Globus pallidus (tissue), 1 donor: ENCODE measurements around the gene METTL21A.

ENCODE experiments used
- DNase-seq: peaks from one replicate; pipeline ENCODE4 v3.0.0-alpha.2; 2015; ENCODE audit warnings: low spot score

The METTL21A gene

GRCh38 chr2:207621501-207622039, 3.6 kb downstream of the METTL21A start:
- no peak for DNase-seq

GRCh38 chr2:207619764-207620203, 5.4 kb downstream of the METTL21A start:
- DNase-seq, result no peak

GRCh38 chr2:207617011-207617671, 8.1 kb downstream of the METTL21A start:
- DNase-seq, result no peak

- DNase-seq, result no peak
Observed at GRCh38 chr2:207616185-207616584, 9.0 kb downstream of the METTL21A start.

GRCh38 chr2:207614824-207615223, 10.4 kb downstream of the METTL21A start:
- no peak for DNase-seq

- no peak for DNase-seq
Observed at GRCh38 chr2:207612714-207613113, 12.5 kb downstream of the METTL21A start.

GRCh38 chr2:207606829-207607228, 18.4 kb downstream of the METTL21A start:
- DNase-seq, result no peak

GRCh38 chr2:207606399-207606798, 18.8 kb downstream of the METTL21A start:
- no peak for DNase-seq

- DNase-seq, result no peak
Observed at GRCh38 chr2:207603486-207603885, 21.7 kb downstream of the METTL21A start.

- no peak for DNase-seq
Observed at GRCh38 chr2:207601774-207602173, 23.4 kb downstream of the METTL21A start.

- DNase-seq, result no peak
Observed at GRCh38 chr2:207600231-207600630, 25.0 kb downstream of the METTL21A start.

GRCh38 chr2:207599636-207600035, 25.6 kb downstream of the METTL21A start:
- no peak for DNase-seq

- DNase-seq, result no peak
Observed at GRCh38 chr2:207594731-207595130, 30.5 kb downstream of the METTL21A start.

- no peak for DNase-seq
Observed at GRCh38 chr2:207594264-207594663, 30.9 kb downstream of the METTL21A start.

- DNase-seq, result no peak
Observed at GRCh38 chr2:207593277-207593676, 31.9 kb downstream of the METTL21A start.

- DNase-seq, result no peak
Observed at GRCh38 chr2:207589143-207589542, 36.1 kb downstream of the METTL21A start.

- DNase-seq, result no peak
Observed at GRCh38 chr2:207587305-207587704, 37.9 kb downstream of the METTL21A start.

GRCh38 chr2:207584952-207585351, 40.2 kb downstream of the METTL21A start:
- DNase-seq, result no peak

GRCh38 chr2:207571370-207571769, 53.8 kb downstream of the METTL21A start:
- no peak for DNase-seq

- no peak for DNase-seq
Observed at GRCh38 chr2:207567671-207568070, 57.5 kb downstream of the METTL21A start.

- no peak for DNase-seq
Observed at GRCh38 chr2:207565736-207566500, 59.3 kb downstream of the METTL21A start.
